ENCODE results near the gene NEDD4.

- TF ChIP-seq POLR2AphosphoS5 (IDR thresholded peaks at IDR 0.05) (no peak), POLR2A (IDR thresholded peaks at IDR 0.05; ENCODE audit: low read depth) (no peak), EP300 (IDR thresholded peaks at IDR 0.05) (no peak)
- TF ChIP-seq, protein P1, sequence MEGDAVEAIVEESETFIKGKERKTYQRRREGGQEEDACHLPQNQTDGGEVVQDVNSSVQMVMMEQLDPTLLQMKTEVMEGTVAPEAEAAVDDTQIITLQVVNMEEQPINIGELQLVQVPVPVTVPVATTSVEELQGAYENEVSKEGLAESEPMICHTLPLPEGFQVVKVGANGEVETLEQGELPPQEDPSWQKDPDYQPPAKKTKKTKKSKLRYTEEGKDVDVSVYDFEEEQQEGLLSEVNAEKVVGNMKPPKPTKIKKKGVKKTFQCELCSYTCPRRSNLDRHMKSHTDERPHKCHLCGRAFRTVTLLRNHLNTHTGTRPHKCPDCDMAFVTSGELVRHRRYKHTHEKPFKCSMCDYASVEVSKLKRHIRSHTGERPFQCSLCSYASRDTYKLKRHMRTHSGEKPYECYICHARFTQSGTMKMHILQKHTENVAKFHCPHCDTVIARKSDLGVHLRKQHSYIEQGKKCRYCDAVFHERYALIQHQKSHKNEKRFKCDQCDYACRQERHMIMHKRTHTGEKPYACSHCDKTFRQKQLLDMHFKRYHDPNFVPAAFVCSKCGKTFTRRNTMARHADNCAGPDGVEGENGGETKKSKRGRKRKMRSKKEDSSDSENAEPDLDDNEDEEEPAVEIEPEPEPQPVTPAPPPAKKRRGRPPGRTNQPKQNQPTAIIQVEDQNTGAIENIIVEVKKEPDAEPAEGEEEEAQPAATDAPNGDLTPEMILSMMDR (IDR thresholded peaks at IDR 0.05): no peak
These were observed 132.3 kb downstream of the NEDD4 start for GRCh38 chr15:55861115-55861514.

All from esophagus muscularis mucosa (tissue), 4 donors.